ENCODE results near the gene UBALD1. TPM values are rescaled to one million over a fixed set of nuclear protein-coding genes. Genes with fewer than 3 reads are reported as not detected.

Gene UBALD1
- polyA plus RNA-seq, 3 donors: 10.0 to 12.1 (median 10.2) TPM

GRCh38 chr16:4616047-4616811, 1.5 kb upstream of the UBALD1 start:
- DNase-seq (ENCODE audit: low read depth in 3 of 3, low spot score in 2 of 3): peak; percentile 99 to 100 (median 100)

GRCh38 chr16:4615384-4616046, 827 bp upstream of the UBALD1 start:
- DNase-seq (ENCODE audit: low read depth in 3 of 3, low spot score in 2 of 3): no peak

- no peak for DNase-seq (ENCODE audit: low read depth in 3 of 3, low spot score in 2 of 3)
Measured at GRCh38 chr16:4613636-4614570, 785 bp downstream of the UBALD1 start.

GRCh38 chr16:4612977-4613635, 1.6 kb downstream of the UBALD1 start:
- no peak for DNase-seq (ENCODE audit: low read depth in 3 of 3, low spot score in 2 of 3)

GRCh38 chr16:4612474-4612931, 2.2 kb downstream of the UBALD1 start:
- DNase-seq (ENCODE audit: low read depth in 3 of 3, low spot score in 2 of 3): no peak

- DNase-seq (ENCODE audit: low read depth in 3 of 3, low spot score in 2 of 3): no peak
Measured at GRCh38 chr16:4611337-4612021, 3.2 kb downstream of the UBALD1 start.

GRCh38 chr16:4610011-4611005, 4.4 kb downstream of the UBALD1 start:
- DNase-seq (ENCODE audit: low read depth in 3 of 3, low spot score in 2 of 3): no peak

GRCh38 chr16:4609200-4610010, 5.3 kb downstream of the UBALD1 start:
- DNase-seq (ENCODE audit: low read depth in 3 of 3, low spot score in 2 of 3): no peak

GRCh38 chr16:4608704-4608980, 6.0 kb downstream of the UBALD1 start:
- DNase-seq (ENCODE audit: low read depth in 3 of 3, low spot score in 2 of 3): no peak

- no peak for DNase-seq (ENCODE audit: low read depth in 3 of 3, low spot score in 2 of 3)
Measured at GRCh38 chr16:4607841-4608703, 6.6 kb downstream of the UBALD1 start.

GRCh38 chr16:4606354-4606753, 8.3 kb downstream of the UBALD1 start:
- no peak for DNase-seq (ENCODE audit: low read depth in 3 of 3, low spot score in 2 of 3)

- no peak for DNase-seq (ENCODE audit: low read depth in 3 of 3, low spot score in 2 of 3)
Measured at GRCh38 chr16:4604401-4604800, 10.3 kb downstream of the UBALD1 start.

- DNase-seq (ENCODE audit: low read depth in 3 of 3, low spot score in 2 of 3): no peak
Measured at GRCh38 chr16:4603624-4604170, 11.0 kb downstream of the UBALD1 start.

- no peak for DNase-seq (ENCODE audit: low read depth in 3 of 3, low spot score in 2 of 3)
Measured at GRCh38 chr16:4602331-4602730, 12.4 kb downstream of the UBALD1 start.

- DNase-seq (ENCODE audit: low read depth in 3 of 3, low spot score in 2 of 3): no peak
Measured at GRCh38 chr16:4601864-4602186, 12.9 kb downstream of the UBALD1 start.

- no peak for DNase-seq (ENCODE audit: low read depth in 3 of 3, low spot score in 2 of 3)
Measured at GRCh38 chr16:4601036-4601863, 13.4 kb downstream of the UBALD1 start.

Data from right renal cortex interstitium (tissue), 3 donors.